Panc1 (cell line): ENCODE results near the gene RBPJL. TPM values are rescaled to one million over a fixed set of nuclear protein-coding genes. Genes with fewer than 3 reads are reported as not detected.

ENCODE experiments used
- ATAC-seq: fragments of 200-7000 bp; cut with Tn5 transposase; 2 replicates; pipeline ENCODE4 v1.9.1; 2020; ENCODE audit warnings: mild to moderate bottlenecking, moderate library complexity
- BruUV-seq: library from RNA; stranded (reverse); fragments of 400-500 nt; replicated peaks from 2 replicates; lab custom pipeline; 2021; lab: Mats Ljungman, UMichigan
- CTCF ChIA-PET: fragments of 300-600 bp; sonication (Branson Sonifier 250); formaldehyde crosslinking; loops from one replicate; lab custom pipeline; 2022; ENCODE audit warnings: antibody characterized with exemption; lab: Charles Lee
- POLR2A ChIA-PET: fragments of 300-600 bp; sonication (Branson Sonifier 250); formaldehyde crosslinking; loops from one replicate; lab custom pipeline; 2022; ENCODE audit warnings: antibody characterized with exemption; lab: Charles Lee
- DNase-seq: peaks from one replicate; pipeline ENCODE4 v3.0.0-alpha.2; 2010; ENCODE audit warnings: low read depth, low spot score
- H3K27ac ChIP-seq: 2 replicates; pipeline ENCODE4 v1.5.1; 2011; ENCODE audit warnings: mild to moderate bottlenecking, low read length, inconsistent platforms
- H3K27me3 ChIP-seq: fragments of 200-500 bp; sonication (Bioruptor generic); 2 replicates; pipeline ENCODE4 v1.6.0; 2014; ENCODE audit warnings: low read length, inconsistent platforms; ENCODE audit not compliant: control insufficient read depth, insufficient read depth
- H3K36me3 ChIP-seq: fragments of 200-500 bp; sonication (Bioruptor generic); 2 replicates; pipeline ENCODE4 v1.5.1; 2014; ENCODE audit warnings: inconsistent platforms, mild to moderate bottlenecking, low read length, moderate library complexity; ENCODE audit not compliant: control insufficient read depth, insufficient read depth
- H3K4me1 ChIP-seq: 2 replicates; pipeline ENCODE4 v1.5.1; 2011; ENCODE audit warnings: inconsistent platforms, mild to moderate bottlenecking, low read length, moderate library complexity; ENCODE audit not compliant: control insufficient read depth, insufficient read depth
- H3K4me3 ChIP-seq, 2 experiments: 2 replicates each; pipeline ENCODE4 v1.5.1; 2011 to 2012; ENCODE audit warnings: low read depth in 2 of 2, low read length in 2 of 2, mild to moderate bottlenecking in 2 of 2, inconsistent platforms in 1 of 2, moderate library complexity in 1 of 2
- H3K9me3 ChIP-seq: fragments of 200-500 bp; sonication (Bioruptor generic); 2 replicates; pipeline ENCODE4 v1.5.1; 2014; ENCODE audit warnings: low read depth, mild to moderate bottlenecking, inconsistent platforms, low read length, moderate library complexity; ENCODE audit not compliant: control insufficient read depth, insufficient read depth
- POLR2AphosphoS5 ChIP-seq: IDR thresholded peaks from 2 replicates; pipeline ENCODE4 v1.6.1; 2012; ENCODE audit warnings: mild to moderate bottlenecking, low read depth, low read length, moderate library complexity
- SIN3A ChIP-seq: IDR thresholded peaks from 2 replicates; pipeline ENCODE4 v1.6.1; 2012; ENCODE audit warnings: low read depth, mild to moderate bottlenecking, low read length, moderate library complexity, borderline replicate concordance; ENCODE audit not compliant: insufficient read depth
- TCF7L2 ChIP-seq: IDR thresholded peaks from 2 replicates; pipeline ENCODE4 v1.6.1; 2011; ENCODE audit warnings: mild to moderate bottlenecking, low read depth, low read length, inconsistent platforms
- in situ Hi-C: cut with HindIII; loops from 2 replicates; pipeline ENCODE4 v1.10.0; 2016; ENCODE audit warnings: low sequenced_read_pairs, low pct_unique_long_range_greater_than_20kb
- intact Hi-C: fragments of 100-400 bp; cut with micrococcal nuclease; formaldehyde crosslinking; loops from one replicate; pipeline ENCODE4 v1.10.0; 2022; ENCODE audit not compliant: unreplicated experiment
- total RNA-seq: library from RNA; stranded (reverse); gene quantifications from one replicate; pipeline ENCODE4 v1.2.1, GENCODE V29; 2021; ENCODE audit not compliant: unreplicated experiment
- TF ChIP-seq, protein P1 (sequence below), 2 experiments: IDR thresholded peaks; 2 replicates each; pipeline ENCODE4 v1.6.1; 2011 to 2012; ENCODE audit warnings: low read depth in 2 of 2, control low read depth in 1 of 2, low read length in 1 of 2, mild to moderate bottlenecking in 1 of 2, moderate library complexity in 1 of 2; ENCODE audit not compliant: insufficient read depth in 1 of 2
- TF ChIP-seq, protein P2 (sequence below): fragments of 450-650 bp; IDR thresholded peaks from 2 replicates; pipeline ENCODE4 v1.5.1; 2017; ENCODE audit warnings: mild to moderate bottlenecking

RBPJL gene
- total RNA-seq, 1 experiment from 2014 or later = 0.18 TPM

DNA sequence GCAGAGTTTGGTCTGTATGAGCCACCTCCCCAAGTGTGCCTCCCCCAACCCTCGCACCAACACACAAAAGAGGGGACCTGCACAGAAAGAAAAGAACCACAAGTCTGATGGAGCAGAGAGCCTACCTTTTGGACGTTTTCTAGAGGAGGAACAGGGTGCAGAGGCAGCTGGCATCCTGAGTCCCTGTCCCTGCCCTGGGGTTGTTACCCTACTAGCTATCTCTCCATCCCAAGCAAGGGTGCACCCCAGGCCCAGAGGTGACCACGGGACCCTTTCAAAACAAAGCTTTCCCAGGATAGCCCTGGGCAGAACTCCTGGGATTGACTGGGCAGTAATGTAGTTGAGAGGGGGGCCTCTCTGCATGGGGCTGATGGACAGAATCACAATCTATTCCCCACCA, 11.2 kb downstream of the RBPJL start:
- in situ Hi-C loops (no loop called here), intact Hi-C loops (no loop called here)
- Histone ChIP-seq H3K36me3 (no peaks in the 10 kb centered on the region), H3K27ac (no peak overlapping the region), H3K27me3 (no peaks in the 10 kb centered on the region), H3K4me1 (peaks cover 10% of the 10 kb centered on the region), H3K4me3 (no peak overlapping the region), H3K9me3 (no peaks in the 10 kb centered on the region)
- TF ChIP-seq, protein P1, sequence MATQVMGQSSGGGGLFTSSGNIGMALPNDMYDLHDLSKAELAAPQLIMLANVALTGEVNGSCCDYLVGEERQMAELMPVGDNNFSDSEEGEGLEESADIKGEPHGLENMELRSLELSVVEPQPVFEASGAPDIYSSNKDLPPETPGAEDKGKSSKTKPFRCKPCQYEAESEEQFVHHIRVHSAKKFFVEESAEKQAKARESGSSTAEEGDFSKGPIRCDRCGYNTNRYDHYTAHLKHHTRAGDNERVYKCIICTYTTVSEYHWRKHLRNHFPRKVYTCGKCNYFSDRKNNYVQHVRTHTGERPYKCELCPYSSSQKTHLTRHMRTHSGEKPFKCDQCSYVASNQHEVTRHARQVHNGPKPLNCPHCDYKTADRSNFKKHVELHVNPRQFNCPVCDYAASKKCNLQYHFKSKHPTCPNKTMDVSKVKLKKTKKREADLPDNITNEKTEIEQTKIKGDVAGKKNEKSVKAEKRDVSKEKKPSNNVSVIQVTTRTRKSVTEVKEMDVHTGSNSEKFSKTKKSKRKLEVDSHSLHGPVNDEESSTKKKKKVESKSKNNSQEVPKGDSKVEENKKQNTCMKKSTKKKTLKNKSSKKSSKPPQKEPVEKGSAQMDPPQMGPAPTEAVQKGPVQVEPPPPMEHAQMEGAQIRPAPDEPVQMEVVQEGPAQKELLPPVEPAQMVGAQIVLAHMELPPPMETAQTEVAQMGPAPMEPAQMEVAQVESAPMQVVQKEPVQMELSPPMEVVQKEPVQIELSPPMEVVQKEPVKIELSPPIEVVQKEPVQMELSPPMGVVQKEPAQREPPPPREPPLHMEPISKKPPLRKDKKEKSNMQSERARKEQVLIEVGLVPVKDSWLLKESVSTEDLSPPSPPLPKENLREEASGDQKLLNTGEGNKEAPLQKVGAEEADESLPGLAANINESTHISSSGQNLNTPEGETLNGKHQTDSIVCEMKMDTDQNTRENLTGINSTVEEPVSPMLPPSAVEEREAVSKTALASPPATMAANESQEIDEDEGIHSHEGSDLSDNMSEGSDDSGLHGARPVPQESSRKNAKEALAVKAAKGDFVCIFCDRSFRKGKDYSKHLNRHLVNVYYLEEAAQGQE (IDR thresholded peaks at IDR 0.05; ENCODE audit: insufficient read depth in 1 of 2, low read depth in 2 of 2, low read length in 1 of 2) = no peak
- no peak for TF ChIP-seq SIN3A
- ATAC-seq (no peak), DNase-seq (no peak)
- BruUV-seq = no TSS peak
- POLR2A ChIA-PET = no interaction called here
- CTCF ChIA-PET = interaction anchor here (0.5 kb wide), 2 partner anchors 15 to 52 kb away, joined by 3 to 5 read pairs; no protein-coding TSS in a partner anchor

DNA sequence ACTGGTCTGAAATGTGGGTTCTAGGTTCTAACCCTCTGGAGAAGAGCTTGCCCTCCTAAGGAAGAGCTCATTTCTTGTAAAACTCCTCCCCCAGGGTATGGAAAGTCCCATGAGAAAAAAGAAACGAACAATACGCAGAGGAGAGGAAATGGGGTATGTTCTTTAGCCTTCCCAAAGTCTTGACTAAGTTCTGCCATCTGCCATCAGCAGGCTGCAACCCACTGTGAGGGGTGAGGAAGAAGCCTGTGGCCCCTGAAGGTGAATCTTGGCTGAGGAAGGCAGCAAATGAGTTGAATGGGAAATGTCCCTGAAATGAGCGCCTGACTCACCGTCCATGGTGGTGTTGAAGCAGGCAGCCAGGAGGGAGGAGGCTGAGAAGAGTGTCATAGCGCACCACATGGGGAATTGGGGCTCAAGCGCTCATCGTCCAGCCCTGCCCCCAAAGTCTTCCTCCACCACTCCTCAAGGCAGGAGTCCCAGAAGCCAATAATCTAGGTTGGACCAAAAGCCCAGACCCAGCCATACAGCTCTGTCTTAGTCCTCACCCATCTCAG, 11.8 kb downstream of the RBPJL start:
- no peak for ATAC-seq
- in situ Hi-C loops = no loop called here
- POLR2A ChIA-PET = no interaction called here

More for the DNA sequence above, 11.8 kb downstream of the RBPJL start:
- no peaks in the 10 kb centered on the region for H3K27me3 ChIP-seq
- DNase-seq = no peak
- CTCF ChIA-PET = interaction anchor here (0.5 to 1.1 kb wide), 14 partner anchors 19 to 1844 kb away, joined by 3 to 8 read pairs (median 5); no protein-coding TSS in a partner anchor
- BruUV-seq = no TSS peak
- TF ChIP-seq SIN3A (no peak), TCF7L2 (no peak), POLR2AphosphoS5 (no peak)
- TF ChIP-seq, protein P2, sequence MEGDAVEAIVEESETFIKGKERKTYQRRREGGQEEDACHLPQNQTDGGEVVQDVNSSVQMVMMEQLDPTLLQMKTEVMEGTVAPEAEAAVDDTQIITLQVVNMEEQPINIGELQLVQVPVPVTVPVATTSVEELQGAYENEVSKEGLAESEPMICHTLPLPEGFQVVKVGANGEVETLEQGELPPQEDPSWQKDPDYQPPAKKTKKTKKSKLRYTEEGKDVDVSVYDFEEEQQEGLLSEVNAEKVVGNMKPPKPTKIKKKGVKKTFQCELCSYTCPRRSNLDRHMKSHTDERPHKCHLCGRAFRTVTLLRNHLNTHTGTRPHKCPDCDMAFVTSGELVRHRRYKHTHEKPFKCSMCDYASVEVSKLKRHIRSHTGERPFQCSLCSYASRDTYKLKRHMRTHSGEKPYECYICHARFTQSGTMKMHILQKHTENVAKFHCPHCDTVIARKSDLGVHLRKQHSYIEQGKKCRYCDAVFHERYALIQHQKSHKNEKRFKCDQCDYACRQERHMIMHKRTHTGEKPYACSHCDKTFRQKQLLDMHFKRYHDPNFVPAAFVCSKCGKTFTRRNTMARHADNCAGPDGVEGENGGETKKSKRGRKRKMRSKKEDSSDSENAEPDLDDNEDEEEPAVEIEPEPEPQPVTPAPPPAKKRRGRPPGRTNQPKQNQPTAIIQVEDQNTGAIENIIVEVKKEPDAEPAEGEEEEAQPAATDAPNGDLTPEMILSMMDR = no peak
- TF ChIP-seq, protein P1 (IDR thresholded peaks at IDR 0.05; ENCODE audit: insufficient read depth in 1 of 2, low read depth in 2 of 2, low read length in 1 of 2) = no peak
- H3K9me3 ChIP-seq = no peaks in the 10 kb centered on the region
- peaks cover 10% of the 10 kb centered on the region for H3K4me1 ChIP-seq
- intact Hi-C loops = no loop called here
- H3K27ac ChIP-seq = no peak overlapping the region; the same call in 1 of the 2 replicates
- H3K4me3 ChIP-seq = no peak overlapping the region
- no peaks in the 10 kb centered on the region for H3K36me3 ChIP-seq
